Prostate gland (tissue), 2 donors: ENCODE data around the gene PXDC1.

ENCODE experiments used
- POLR2A ChIP-seq: fragments of 450-650 bp; IDR thresholded peaks from one replicate; pipeline ENCODE4 v1.6.1; 2016; ENCODE audit warnings: antibody characterized with exemption, mild to moderate bottlenecking
- POLR2AphosphoS5 ChIP-seq: sonication (generic); formaldehyde crosslinking; IDR thresholded peaks from one replicate; pipeline ENCODE4 v1.6.1; 2017; ENCODE audit warnings: antibody characterized with exemption
- TF ChIP-seq, protein P1 (sequence below), 4 experiments: fragments of 200-600 bp in 2 of 4; fragments of 450-650 bp in 2 of 4; sonication (generic) in 2 of 4; IDR thresholded peaks; 1 replicate in 3 of 4; 2 replicates in 1 of 4; pipeline ENCODE4 v1.5.1; 2016 to 2019; ENCODE audit warnings: antibody characterized with exemption in 4 of 4, mild to moderate bottlenecking in 2 of 4, moderate library complexity in 2 of 4

DNA sequence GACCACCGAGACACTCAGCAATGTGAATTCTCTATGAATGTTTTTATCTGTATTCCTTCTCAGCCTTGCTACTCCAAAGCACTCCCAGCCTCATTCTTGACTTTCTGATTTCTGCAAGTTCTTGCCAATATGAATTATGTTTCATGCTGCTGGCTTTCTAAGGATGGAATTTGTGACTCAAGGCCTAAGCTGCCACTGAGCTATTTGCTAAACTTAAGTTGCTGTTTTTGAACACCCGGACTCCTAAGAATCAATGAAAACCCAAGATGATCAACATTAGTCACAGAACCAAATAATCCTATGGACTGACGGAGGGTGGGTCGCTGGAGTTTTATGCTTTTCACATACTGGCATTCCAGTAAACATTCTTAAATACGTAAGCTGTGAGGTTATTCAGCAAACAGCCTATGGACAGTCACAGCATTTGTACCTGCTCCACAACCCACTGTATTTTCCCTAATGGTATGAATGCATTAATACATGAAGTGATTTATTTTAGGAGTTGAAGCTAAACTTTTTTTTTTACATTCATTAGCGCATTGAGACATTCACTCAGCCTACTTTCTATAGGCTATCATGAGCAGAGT, 8.2 kb upstream of the PXDC1 start:
- TF ChIP-seq, protein P1, sequence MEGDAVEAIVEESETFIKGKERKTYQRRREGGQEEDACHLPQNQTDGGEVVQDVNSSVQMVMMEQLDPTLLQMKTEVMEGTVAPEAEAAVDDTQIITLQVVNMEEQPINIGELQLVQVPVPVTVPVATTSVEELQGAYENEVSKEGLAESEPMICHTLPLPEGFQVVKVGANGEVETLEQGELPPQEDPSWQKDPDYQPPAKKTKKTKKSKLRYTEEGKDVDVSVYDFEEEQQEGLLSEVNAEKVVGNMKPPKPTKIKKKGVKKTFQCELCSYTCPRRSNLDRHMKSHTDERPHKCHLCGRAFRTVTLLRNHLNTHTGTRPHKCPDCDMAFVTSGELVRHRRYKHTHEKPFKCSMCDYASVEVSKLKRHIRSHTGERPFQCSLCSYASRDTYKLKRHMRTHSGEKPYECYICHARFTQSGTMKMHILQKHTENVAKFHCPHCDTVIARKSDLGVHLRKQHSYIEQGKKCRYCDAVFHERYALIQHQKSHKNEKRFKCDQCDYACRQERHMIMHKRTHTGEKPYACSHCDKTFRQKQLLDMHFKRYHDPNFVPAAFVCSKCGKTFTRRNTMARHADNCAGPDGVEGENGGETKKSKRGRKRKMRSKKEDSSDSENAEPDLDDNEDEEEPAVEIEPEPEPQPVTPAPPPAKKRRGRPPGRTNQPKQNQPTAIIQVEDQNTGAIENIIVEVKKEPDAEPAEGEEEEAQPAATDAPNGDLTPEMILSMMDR (IDR thresholded peaks at IDR 0.05): no peak
- TF ChIP-seq POLR2AphosphoS5 (no peak), POLR2A (no peak)
